Stimulated activated CD4-positive, alpha-beta T cell treated with anti-CD3 and anti-CD28 coated beads, TNF-alpha, amount 100 ng/mL, for 24 hours (primary cell): ENCODE results near the gene SPOPL.
A peak's percentile ranks its signal among the peaks of the same experiment; 100 is the strongest.
"Not testable (repeated sequence)": the region's sequence is repeated elsewhere in the genome, so short reads cannot be mapped to it uniquely, and the experiment has no call there.

Experiments used
- DNase-seq, 3 experiments: peaks; one replicate each; pipeline ENCODE4 v3.0.0-alpha.2; 2020; ENCODE audit warnings: low read depth in 3 of 3

Gene SPOPL

GRCh38 chr2:138501425-138502254 is at the start of gene SPOPL:
SPOPL (plus strand) TSS chr2:138501770; CDS start chr2:138550217, 48,447 bp downstream.
- peak; percentile 70 to 84 (median 74) for DNase-seq

DNA sequence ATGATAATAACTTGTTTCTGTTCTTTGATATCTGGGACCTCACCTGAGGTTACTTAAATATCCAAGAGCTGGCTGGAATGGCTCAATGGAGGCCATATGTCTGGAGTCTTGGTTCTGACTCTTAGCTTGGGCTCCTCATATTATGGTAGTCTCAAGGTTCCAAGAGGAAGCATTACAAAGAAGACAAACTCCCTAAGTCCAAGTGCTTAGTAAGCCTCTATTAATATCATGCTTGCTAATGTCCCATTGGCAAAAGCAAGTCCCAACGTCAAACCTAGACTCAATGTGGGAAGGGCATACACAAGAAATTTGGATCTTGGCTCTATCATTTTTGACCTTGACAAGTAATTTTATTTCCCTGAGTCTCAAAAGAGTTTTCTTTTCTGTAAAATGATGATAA is 49.2 kb upstream of the SPOPL start:
- no peak for DNase-seq

DNA sequence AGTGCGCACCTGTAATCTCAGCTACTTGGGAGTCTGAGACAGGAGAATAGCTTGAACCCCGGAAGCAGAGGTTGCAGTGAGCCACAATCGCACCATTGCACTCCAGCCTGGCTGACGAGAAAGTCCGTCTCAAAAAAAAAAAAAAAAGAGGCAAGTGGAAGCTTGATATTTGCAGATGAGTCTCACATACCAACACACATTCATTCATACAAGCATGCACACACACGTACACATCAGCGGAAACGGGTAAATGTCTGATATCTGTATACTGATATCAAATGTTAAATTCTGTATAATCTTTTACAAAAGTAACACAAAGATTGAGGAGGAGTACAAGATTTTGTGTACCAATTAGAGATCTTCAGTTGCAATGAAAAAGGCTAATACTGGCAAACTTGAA is 47.8 kb upstream of the SPOPL start:
- DNase-seq = no peak

- DNase-seq = no peak
Observed at GRCh38 chr2:138454761-138455160, 46.8 kb upstream of the SPOPL start.

DNA sequence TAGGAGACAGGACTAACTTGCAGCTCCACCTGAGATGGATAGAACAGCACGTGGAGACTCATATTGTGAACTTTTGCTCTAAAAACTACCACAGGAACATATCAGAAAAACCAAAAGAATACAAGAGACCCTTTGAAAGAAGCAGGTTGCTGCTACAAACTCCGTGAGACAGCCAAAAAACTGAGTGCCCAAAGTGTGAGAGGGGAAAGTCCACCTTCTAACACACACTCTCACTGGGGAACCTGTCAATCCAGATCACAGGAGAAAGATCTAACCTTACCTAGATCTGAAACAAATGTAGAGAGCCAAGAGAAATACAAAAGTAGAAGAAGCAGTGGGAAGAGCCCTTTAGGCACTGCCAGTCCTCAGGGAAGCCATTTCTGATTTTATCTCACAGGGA is 46.3 kb upstream of the SPOPL start:
- DNase-seq = no peak

DNA sequence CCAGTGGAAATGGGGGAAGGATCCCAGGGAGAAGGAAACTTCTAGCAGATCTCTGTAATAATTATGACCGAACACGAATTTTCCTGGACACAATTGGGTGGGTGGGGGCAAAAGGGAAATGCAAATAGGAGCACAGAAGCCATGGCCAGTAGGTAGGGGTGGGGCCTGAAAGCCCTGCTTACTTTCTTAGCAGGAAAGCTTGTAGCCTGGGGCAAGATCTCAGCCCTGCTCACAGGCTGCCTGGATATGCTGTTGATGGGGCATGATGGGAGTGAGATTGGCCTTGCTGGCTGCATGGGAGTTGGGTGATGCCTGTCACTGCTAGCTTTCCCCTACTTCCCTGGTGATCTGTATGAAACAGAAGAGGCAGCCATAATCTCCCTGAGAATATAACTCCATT is 45.9 kb upstream of the SPOPL start:
- DNase-seq = no peak

- DNase-seq = not testable (repeated sequence)
Observed at GRCh38 chr2:138462689-138463088, 38.9 kb upstream of the SPOPL start.

DNA sequence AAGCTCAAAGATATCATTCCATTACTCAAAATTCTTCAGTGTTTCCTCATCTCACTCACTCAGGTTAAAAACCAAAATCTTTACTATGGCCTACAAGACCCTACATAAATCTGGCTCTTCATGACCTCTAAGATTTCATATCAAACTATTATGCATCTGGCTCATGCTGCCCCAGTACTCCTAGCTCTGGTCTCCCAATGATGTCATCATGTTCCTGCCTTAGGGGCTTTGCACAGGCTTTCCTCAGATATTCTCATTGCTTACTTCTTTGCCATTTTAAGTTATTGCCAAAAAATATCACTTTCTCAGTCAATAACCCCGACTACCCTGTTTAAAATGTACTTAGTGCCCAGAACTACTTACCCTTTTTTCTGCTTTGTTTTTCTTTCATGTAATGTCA is 33.0 kb upstream of the SPOPL start:
- DNase-seq = no peak

GRCh38 chr2:138469411-138469810 is 32.2 kb upstream of the SPOPL start:
- no peak for DNase-seq

DNA sequence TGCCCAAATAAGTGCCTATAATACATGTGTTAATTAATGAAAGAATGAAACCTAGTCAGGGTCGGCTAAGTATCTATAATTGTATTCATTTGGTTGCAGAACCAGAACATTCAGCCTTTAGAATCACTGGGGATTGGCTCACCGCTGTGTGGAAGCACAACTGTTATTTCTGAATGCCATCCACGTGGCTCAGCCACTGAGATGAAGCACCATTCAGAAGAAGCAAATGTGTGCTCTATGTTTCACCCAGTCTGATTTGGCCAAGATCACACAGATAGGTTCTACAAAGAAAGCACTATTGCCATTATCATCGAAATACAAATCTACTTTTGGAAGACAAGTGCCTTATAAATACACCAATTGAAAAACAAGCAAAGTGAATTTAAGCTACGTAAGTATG is 30.6 kb upstream of the SPOPL start:
- DNase-seq = no peak

DNA sequence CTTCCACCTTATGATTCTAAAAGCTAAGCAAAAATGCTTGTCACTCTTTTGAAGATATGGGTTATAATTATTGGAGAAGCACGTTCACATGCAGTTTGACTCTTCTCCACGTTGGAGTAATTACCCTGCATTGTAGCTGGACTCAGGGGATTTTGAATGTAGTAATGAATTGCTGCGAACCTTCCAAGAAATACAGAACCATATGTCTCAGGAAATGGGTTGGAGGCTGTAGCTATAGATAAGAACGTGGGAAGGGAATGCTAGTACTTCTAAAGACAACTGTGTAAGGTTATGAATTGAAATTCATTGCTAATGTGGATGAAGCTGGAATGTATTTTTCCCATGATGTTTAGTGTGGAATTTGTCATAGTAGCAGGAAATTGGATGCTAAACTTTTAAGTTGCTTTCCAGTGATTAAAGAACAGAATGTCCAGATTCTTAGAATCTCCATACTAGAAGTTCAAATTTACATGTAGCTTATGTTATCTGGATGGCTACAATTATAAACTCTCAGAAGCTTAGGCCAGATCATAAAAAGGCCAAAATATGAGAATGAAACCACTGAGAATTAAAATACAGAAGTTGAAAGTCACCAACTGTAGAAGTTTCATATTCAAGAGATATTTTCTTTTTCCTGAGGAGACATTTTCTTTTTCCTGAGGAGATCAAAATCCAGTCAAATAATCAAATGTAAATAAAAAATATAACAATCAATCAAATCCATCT is 27.3 kb upstream of the SPOPL start:
- DNase-seq = no peak

DNA sequence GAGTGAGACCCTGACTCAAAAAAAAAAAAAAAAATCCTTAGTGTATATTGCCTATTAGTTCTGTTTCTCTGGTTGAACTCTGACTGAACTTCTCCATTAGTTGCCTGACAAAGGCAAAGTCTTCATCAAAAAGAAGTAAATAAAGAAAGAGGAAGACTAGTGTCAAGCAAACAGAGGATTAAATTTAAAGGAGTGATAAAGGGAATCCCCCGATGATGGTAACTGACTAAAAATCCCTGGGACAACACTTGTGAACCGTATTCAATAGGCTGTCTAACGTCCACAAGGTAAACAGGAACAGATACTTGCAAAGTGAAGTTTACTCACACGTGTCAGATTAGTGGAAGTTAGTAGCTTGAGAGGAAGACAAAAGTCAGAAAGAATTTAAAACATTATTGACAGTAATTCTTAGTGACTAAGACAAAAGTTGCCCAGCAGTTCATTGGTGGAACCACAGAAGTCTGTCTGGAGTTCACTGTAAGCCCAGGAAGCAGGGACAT is 26.2 kb upstream of the SPOPL start:
- DNase-seq = no peak

- DNase-seq = no peak
Observed at GRCh38 chr2:138476186-138476585, 25.4 kb upstream of the SPOPL start.

- DNase-seq = no peak
Observed at GRCh38 chr2:138476940-138477339, 24.6 kb upstream of the SPOPL start.

DNA sequence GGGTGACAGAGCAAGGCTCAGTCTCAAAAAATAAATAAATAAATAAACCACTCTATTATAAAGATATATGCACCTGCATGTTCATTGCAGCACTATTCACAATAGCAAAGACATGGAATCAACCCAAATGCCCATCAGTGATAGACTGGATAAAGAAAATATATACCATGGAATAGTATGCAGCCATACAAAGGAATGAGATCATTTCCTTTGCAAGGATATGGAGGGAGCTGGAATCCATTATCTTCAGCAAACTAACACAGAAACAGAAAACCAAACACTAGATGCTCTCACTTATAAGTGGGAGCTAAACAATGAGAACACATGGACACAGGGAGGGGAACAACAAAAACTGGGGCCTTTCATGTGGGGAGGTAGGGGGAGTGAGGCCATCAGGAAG is 18.8 kb upstream of the SPOPL start:
- DNase-seq = not testable (repeated sequence)

GRCh38 chr2:138485019-138485418 is 16.6 kb upstream of the SPOPL start:
- DNase-seq = no peak

DNA sequence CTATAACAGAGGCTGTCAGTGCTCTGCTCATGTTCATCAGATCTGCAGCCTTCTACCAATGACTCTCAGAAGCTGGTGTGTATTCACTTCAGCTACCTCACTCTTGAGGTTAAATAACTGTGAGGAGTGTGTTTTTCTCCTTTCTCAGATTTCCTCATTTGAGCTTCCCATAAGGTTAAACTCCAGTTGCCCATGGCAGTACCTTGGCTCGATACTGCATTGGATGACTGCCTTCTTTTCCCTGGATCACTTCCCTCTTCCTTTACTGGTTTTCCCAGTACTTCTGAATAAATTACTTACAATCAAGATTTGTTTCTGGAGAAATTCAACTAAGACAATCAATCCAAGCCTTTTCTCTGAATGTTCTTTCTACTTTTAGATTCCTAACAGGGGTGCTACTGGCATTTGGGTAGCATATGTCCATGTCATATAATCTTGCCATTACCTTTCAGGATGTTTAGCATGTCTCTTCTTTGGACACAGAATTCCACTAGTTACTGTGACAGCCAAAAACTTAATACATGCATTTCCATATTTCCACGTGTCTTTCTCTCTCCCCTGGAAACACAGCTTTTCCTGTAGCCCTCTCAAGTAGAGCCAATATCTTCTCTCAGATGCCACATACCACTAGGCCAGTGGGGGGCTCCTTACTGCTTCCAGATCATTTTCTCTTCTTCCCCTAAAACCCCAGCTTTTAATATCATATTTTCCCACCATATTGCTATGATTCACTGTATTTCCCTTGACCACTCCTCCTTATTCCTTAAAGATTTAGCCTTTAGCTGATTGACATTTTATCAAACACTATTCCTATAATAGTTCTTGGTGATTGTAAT is 15.0 kb upstream of the SPOPL start:
- no peak for DNase-seq

DNA sequence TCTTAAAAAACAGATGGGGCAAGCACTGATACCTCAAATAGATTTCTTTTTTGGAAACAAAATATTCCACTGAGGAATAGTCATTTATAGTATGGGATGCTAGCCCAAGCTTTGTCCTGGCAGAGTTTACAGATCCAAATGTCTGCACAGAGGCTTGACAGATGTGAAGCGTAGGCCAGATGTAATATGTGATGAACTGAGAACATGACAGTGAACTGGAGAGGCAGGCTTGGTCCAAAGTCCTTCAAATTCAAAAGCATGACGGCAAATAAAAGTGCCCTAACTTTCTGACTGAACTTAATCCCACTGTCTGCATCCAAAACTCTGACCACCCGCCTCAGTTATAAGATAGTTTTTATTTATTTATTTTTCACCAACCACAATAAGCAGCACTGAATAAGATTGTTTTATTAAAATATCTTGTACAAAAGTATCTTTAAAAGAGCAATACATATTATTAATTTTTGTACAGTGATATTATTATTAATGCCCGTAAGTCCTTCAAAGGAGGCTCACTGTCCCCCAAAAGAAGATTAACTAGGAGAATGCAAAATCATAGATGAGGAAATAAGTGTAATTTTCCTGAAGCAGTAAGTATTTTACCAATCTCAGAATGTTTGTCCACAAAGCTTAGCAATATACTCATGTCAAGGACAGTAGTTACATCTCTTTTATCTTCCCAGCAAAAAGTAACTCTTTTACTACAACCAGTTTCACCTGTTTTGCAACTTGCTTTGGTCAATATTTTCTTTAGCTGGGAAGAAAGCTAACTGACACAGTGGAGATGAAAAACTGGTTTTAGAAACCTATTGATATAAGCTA is 10.7 kb upstream of the SPOPL start:
- DNase-seq = no peak

DNA sequence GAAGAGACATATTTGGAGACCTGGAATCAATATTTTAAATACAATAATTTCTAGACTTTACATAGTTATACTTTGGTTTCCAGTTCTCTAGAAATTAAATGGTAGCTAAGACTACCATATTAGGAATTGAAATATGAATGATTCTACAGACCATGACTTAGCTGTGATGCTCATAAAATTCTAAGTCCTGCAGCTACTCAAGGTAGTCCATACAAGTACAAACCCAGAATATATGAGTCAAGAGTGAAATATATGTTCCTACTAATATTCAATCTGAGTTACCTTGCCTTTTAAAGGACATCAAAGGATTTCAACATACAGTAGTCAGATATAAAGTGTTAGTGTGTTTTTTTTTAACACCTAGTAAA is 10.1 kb upstream of the SPOPL start:
- DNase-seq = no peak

- DNase-seq = no peak
Observed at GRCh38 chr2:138492160-138492559, 9.4 kb upstream of the SPOPL start.

GRCh38 chr2:138493334-138493733 is 8.2 kb upstream of the SPOPL start:
- no peak for DNase-seq
